GM18526 (cell line): Measurements from ENCODE around the gene GASK1A.

ENCODE experiments used
- POLR2A ChIP-seq: IDR thresholded peaks from 3 replicates; pipeline ENCODE4 v1.6.1; 2011; ENCODE audit not compliant: insufficient read length; ENCODE audit errors: extremely low read depth

The GASK1A gene

DNA sequence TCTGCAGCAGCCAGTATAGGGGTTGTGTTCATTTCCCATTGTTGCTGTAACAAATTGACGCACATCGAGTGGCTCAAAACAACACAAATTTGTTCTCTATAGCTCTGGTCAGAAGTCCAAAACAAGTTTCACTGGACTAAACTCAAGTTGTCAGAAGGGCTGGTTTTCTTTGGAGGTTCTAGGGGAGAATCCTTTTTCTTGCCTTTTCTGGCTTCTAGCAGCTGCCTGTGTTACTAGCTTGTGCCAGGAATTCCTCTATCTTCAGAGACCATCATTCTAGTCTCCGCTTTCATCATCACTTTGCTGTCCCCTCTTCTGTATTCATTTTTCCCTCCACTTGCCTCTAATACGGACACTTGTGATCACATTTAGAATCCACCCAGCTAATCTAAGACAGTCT, 20.5 kb downstream of the GASK1A start:
- no peak for TF ChIP-seq POLR2A

DNA sequence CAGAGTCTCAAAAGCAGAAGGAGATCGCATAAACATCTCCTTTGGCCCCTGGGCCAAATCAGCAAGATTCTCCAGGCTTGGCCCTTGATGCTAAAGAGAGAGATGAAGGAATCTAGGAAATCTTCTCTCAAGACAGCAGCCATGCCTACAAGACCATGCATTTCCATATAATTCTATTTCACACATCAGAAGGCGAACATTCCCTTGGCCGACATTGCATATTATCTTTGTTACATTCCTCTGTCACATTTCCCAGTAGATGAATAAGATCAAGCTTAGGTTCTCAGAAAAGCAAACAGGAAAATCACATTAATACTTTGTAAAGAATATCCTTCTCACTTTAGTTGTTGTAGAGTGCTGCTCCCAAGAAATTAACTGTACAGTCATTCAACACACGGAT, 21.3 kb downstream of the GASK1A start:
- no peak for TF ChIP-seq POLR2A

DNA sequence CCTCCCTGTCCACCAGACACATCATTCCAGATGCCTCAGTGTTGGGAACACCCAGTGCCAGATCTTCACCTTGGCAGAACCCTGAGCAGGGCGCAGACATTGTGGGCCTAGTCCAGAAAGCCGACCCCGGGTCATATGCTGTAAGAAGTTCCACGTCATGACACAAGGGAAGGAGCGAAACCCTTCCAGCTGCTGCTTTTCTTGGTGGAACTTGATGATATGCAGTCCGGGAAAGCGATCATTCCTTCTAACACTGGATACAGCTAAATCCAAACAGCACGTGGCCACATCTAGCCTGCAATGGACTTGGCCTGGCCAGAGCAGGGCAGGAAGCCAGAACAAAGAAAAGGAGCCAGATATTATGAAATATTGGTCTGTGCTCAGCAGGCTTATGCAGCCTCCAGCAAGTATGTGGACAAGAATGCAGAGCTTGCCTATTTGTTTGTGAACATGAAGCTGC, 22.0 kb downstream of the GASK1A start:
- TF ChIP-seq POLR2A: no peak

DNA sequence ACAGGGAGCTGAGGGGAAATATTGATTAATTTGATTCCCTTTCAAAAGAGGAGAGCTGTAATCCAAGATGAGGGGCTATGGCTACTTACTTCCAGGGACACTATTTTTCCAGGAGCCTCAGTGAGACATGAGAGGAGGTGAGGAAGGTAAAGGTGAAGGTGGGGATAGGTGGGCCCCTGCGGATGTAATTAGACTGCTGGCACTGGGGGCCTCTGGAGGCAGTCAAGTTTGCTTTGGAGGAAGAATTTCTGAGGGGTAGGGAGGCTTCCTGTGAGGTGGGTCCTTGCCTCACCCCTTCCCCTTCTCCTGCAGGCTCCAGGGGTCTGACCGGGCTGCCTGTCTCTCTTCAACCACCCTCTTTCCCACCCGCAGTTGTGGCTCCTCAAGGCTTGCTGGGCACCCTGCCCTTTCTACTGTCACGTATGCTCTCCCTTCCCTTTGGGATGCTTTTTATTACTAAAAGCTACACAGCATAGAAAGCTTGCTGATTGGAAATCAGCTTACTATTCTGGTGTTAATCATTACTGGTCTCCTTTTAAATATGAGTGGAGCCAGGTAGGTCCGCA, 22.5 kb downstream of the GASK1A start:
- no peak for TF ChIP-seq POLR2A

DNA sequence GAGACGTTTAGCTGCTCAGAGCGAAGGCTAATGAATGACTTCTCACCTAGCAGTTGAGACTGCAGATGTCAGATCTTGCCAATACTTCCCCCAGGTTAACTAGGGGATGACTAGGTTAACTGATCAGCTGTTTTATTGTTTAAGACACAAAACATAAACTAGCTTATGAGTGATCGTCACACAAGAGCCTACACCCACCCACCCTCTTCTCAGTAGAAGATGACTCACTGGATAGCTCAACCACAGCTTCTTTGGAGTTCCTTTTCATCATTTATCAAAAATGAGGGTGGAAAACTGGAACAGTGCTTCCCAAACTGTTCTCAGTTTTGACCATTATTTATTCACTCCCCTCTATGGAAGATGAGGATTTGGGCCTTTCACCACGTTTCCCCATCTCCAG, 25.2 kb downstream of the GASK1A start:
- no peak for TF ChIP-seq POLR2A

DNA sequence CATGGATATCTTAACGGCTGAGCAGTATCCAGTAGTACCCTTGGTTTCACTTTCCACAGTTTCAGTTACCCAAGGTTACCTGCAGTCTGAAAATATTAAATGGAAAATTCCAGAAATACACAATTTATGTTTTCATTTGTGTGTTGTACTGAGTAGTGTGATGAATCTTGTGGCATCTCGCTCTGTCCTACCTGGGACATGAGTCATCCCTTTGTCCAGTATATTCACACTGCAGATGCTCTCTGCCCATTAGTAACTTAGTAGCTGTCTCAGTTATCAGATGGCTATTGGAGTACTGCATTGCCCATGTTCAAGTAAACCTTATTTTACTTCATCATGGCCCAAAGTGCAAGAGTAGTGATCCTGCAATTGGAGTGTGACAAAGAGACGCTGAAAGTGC, 26.1 kb downstream of the GASK1A start:
- TF ChIP-seq POLR2A: no peak

DNA sequence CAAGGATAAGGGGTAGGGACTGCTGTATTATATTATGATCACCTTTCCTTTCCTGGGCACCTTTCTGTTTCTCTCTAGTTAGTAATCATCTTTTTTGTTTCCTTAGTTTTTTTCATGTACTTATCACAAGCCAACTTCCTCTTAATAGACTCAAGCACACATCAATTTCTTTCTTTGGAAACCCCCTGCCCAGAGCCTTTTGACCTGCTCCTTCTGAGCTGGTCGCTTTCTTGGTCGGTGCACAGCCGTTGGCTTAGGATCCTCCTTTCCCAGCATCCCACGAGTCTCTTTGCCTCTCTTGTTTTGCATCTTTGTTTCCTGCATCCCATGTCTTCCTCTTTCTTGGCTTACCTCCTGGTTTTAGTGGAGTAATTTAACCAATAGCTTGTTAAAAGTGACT, 26.9 kb downstream of the GASK1A start:
- no peak for TF ChIP-seq POLR2A

DNA sequence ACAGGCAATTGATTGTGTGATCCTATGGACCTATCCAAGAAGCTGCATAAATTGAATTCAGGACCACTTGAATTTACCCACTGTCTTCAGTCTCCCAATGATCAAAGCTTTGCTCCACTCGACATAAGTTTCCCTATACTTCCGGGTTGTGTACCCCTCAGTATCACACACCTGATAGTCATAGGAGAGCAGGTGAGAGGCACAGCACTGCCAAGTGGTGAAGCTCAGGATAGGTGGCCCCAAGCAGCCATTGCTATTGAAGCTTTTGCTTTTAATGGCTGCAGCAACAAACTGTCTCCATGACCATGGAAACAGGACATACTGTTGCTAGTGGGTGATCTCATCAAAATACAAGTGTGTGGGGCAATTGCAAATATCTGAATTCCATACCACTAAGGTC, 27.7 kb downstream of the GASK1A start:
- TF ChIP-seq POLR2A: no peak

DNA sequence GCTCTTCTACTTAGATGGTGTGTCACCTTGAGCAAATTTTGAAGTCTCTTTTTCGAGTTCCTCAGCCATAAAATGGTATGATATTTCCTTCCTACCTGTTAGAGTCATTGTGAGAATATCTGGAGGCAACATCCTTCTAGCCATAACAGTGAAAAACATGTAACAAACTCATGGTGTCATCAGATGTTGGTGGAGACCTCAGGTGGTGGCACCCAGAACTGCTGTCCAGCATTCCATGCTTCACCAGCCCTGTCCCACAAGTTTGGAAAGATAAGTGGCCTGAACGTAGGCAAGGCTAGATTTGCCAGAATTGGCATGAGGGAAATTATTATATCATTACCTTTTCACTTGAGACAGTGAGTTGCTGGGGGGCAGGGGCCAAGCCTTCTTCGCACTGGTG, 30.4 kb downstream of the GASK1A start:
- no peak for TF ChIP-seq POLR2A

DNA sequence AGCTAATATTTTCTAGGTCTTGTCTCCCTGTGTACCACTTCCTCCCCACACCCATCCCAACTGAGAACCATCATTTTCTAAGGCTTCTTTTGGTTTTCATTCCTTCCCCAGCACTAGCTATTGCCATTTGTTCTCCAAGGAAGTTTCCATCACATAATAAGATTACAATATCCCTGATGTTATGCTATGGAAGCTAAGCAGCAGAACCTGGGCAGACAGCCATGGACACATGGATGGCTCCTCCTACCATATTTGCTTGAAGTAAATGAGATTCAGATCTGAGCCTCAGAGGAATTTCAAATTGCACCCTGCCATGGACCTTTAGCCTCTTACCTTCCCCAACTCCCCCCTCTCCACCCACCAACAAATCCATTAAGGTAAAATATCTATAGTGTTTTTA, 31.5 kb downstream of the GASK1A start:
- no peak for TF ChIP-seq POLR2A

DNA sequence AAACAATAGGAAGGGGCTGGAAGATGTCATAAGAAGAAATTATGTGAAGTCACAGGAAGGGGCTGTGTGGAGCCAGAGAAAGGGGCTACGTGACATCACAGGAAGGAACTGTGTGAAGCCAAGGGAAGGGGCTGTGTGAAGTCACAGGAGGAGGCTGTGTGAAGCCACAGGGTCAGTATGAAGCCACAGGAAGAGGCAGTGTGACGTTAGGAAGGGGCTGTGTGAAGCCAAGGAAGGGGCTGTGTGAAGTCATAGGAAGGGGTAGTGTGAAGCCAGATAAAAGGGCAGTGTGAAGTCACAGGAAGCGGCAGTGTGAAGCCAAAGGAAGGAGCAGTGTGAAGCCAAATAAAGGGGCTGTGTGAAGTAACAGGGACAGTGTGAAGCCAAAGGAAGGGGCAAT, 32.5 kb downstream of the GASK1A start:
- no peak for TF ChIP-seq POLR2A

DNA sequence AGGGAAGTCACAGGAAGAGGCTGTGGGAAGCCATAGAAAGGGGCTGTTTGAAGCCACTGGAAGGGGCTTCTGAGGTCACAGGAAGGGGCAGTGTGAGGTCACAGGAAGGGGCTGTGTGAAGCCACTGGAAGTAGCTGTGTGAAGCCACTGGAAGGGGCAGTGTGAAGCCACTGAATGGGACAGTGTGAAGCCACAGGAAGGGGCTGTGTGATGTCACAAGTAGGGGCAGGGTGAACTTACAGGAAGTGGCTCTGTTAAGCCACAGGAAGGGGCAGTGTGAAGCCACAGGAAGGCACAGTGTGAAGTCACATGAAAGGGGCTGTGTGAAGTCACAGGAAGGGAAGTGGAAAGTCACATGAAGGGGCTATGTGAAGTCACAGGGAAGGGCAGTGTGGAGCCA, 33.1 kb downstream of the GASK1A start:
- TF ChIP-seq POLR2A: no peak

DNA sequence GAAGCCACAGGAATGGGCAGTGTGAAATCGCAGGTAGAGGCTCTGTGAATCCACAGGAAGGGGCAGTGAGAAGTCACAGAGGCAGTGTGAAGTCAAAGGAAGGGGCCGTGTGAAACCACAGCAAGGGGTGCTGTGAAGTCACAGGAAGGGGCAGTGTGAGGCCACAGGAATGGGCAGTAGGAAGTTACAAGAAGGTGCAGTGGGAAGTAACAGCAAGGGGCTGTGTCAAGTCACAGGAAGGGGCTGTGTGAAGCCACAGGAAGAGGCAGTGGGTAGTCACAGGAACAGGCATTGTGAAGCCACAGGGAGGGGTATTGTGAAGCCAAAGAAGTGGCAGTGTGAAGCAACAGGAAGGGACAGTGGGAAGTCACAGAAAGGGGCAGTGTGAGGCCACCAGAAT, 34.1 kb downstream of the GASK1A start:
- no peak for TF ChIP-seq POLR2A

DNA sequence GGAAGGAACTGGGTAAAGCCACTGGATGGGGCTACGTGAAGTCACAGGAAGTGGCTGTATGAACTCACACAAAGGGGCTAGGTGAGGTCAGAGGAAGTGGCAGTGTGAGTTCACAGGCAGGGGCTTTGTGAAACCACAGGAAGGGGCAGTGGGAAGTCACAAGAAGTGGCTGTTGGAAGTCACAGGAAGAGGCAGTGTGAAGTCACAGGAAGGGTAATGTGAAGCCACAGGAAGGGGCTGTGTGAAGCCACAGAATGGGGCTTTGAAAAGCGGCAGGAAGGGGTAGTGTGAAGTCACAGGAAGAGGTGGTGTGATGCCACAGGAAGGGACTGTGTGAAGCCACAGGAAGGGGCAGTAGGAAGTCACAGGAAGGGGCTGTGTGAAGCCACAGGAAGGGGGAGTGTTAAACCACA, 34.6 kb downstream of the GASK1A start:
- no peak for TF ChIP-seq POLR2A

DNA sequence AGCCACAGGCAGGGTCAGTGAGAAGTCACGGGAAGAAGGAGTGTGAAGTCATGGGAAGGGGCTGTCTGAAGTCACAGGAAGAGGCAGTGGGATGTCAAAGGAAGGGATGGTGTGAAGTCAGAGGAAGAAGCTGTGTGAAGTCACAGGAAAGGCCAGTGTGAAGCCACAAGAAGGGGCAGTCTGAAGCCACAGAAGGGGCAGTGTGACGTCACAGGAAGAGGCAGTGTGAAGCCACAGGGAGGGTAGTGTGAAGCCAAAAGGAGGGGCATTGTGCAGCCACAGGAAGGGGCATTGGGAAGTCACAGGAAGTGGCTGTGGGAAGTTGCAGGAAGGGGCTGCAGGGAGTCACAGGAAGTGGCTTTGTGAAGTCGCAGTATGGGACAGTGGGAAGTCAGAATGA, 35.1 kb downstream of the GASK1A start:
- TF ChIP-seq POLR2A: no peak

DNA sequence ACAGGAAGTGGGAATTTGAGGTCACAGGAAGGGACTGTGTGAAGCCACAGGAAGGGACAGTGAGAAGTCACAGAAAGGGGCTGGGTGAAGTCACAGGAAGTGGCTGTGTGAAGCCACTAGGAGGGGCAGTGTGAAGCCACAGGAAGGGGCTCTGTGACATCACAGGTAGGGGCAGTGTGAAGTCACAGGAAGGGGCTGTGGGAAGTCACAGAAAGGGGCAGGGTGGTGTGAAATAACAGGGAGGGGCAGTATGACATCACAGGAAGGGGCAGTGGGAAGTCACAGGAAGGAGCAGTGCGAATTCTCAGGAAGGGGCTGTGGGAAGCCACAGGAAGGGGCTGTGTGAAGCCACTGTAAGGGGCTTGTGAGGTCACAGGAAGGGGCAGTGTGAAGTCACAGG, 35.8 kb downstream of the GASK1A start:
- no peak for TF ChIP-seq POLR2A

DNA sequence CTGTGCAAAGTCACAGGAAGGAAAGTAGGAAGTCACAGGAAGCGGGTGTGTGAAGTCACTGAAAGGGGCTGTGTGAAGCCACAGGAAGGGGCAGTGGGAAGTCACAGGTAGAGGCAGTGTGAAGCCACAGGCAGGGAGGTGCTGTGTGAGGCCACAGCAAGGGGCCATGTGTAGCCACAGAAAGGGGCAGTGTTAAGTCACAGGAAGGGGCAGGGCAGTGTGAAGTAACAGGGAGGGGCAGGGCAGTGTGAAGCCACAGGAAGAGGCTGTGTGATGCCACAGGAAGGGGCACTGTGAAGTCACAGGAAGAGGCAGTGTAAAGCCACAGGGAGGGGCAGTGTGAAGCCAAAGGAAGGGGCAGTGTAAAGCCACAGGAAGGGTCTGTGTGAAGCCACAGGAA, 36.5 kb downstream of the GASK1A start:
- no peak for TF ChIP-seq POLR2A
